B cell (primary cell): Measurements from ENCODE around the gene BNC2. TPM values are rescaled to one million over a fixed set of nuclear protein-coding genes. Genes with fewer than 3 reads are reported as not detected.

Experiments
- ATAC-seq: fragments of 200-7000 bp; cut with Tn5 transposase; one replicate; pipeline ENCODE4 v1.10.0; 2021; ENCODE audit warnings: low read depth, mild to moderate bottlenecking, moderate number of reproducible peaks, moderate library complexity
- CTCF ChIA-PET: fragments of 350-600 bp; sonication (Branson Sonifier 250); formaldehyde crosslinking; loops from one replicate; lab custom pipeline; 2021; ENCODE audit warnings: antibody characterized with exemption, inconsistent platforms; lab: Charles Lee
- POLR2A ChIA-PET: fragments of 350-600 bp; sonication (Branson Sonifier 250); formaldehyde crosslinking; loops from one replicate; lab custom pipeline; 2021; ENCODE audit warnings: antibody characterized with exemption; lab: Charles Lee
- DNase-seq: peaks from one replicate; pipeline ENCODE4 v3.0.0; 2013
- H2AFZ ChIP-seq: 2 replicates; pipeline ENCODE4 v1.6.1; 2012; ENCODE audit warnings: mild to moderate bottlenecking, low read depth, low read length; ENCODE audit not compliant: insufficient read depth, poor library complexity, severe bottlenecking
- H3K27ac ChIP-seq, 2 donors: 1 replicate in 1 of 2; 2 replicates in 1 of 2; pipeline ENCODE4 v1.5.1; 2012 to 2013; ENCODE audit warnings: low read length in 2 of 2, mild to moderate bottlenecking in 2 of 2, moderate library complexity in 1 of 2
- H3K27me3 ChIP-seq, 4 experiments: fragments of 200-600 bp in 1 of 4; sonication (generic) in 1 of 4; replicated peaks in 1 of 4; 1 replicate in 2 of 4; 2 replicates in 2 of 4; pipeline versions ENCODE4 v1.6.1 to v1.7.0; 2013 to 2016; ENCODE audit warnings: low read length in 3 of 4, mild to moderate bottlenecking in 2 of 4, mixed read lengths in 1 of 4, moderate library complexity in 1 of 4; ENCODE audit not compliant: insufficient read depth in 4 of 4, control insufficient read depth in 3 of 4; ENCODE audit errors: control extremely low read depth in 1 of 4
- H3K36me3 ChIP-seq, 2 experiments: replicated peaks in 1 of 2; 1 replicate in 1 of 2; 2 replicates in 1 of 2; pipeline versions ENCODE4 v1.6.1 to v1.7.1; 2013; ENCODE audit warnings: low read length in 1 of 2; ENCODE audit not compliant: insufficient read depth in 2 of 2, control insufficient read depth in 1 of 2; ENCODE audit errors: control extremely low read depth in 1 of 2, extremely low read depth in 1 of 2
- H3K4me1 ChIP-seq, 2 donors: fragments of 200-600 bp in 1 of 2; sonication (generic) in 1 of 2; 1 replicate in 1 of 2; 2 replicates in 1 of 2; pipeline versions ENCODE4 v1.5.1 to v1.6.1; 2013 to 2017; ENCODE audit warnings: low read length in 2 of 2; ENCODE audit not compliant: control insufficient read depth in 2 of 2, insufficient read depth in 2 of 2
- H3K4me2 ChIP-seq: replicated peaks from 2 replicates; pipeline ENCODE3; 2012; ENCODE audit warnings: mild to moderate bottlenecking, low read depth, low read length; ENCODE audit not compliant: poor library complexity, severe bottlenecking
- H3K4me3 ChIP-seq, 5 experiments: fragments of 200-600 bp in 1 of 5; sonication (generic) in 1 of 5; 1 replicate in 3 of 5; 2 replicates in 2 of 5; pipeline versions ENCODE4 v1.5.1 to v1.7.0; 2011 to 2016; ENCODE audit warnings: low read length in 4 of 5, mild to moderate bottlenecking in 4 of 5, low read depth in 2 of 5, control low read depth in 1 of 5, moderate library complexity in 1 of 5; ENCODE audit not compliant: insufficient read depth in 1 of 5; ENCODE audit errors: control extremely low read depth in 1 of 5, extremely low read depth in 1 of 5
- H3K79me2 ChIP-seq: fragments of 200-600 bp; sonication (generic); one replicate; pipeline ENCODE4 v1.6.0; 2016; ENCODE audit warnings: low read length; ENCODE audit not compliant: control insufficient read depth, insufficient read depth
- H3K9ac ChIP-seq: fragments of 200-600 bp; sonication (generic); 2 replicates; pipeline ENCODE4 v1.6.1; 2017; ENCODE audit warnings: mild to moderate bottlenecking, low read length, moderate library complexity
- H3K9me3 ChIP-seq, 3 donors: one replicate each; pipeline versions ENCODE4 v1.6.1 to v1.7.1; 2013; ENCODE audit warnings: low read length in 2 of 3; ENCODE audit not compliant: control insufficient read depth in 2 of 3, insufficient read depth in 1 of 3; ENCODE audit errors: control extremely low read depth in 1 of 3
- H4K20me1 ChIP-seq: 2 replicates; pipeline ENCODE4 v1.6.0; 2012; ENCODE audit warnings: mild to moderate bottlenecking, low read length; ENCODE audit not compliant: insufficient read depth, control insufficient read depth, poor library complexity, severe bottlenecking
- H3K27ac Mint-ChIP-seq: one replicate; pipeline ENCODE4 v1.8.0; 2021; ENCODE audit warnings: mixed read lengths
- H3K27me3 Mint-ChIP-seq: one replicate; pipeline ENCODE4 v1.8.0; 2021; ENCODE audit warnings: mixed read lengths
- H3K4me1 Mint-ChIP-seq: one replicate; pipeline ENCODE4 v1.8.0; 2021; ENCODE audit warnings: mixed read lengths
- H3K4me3 Mint-ChIP-seq: one replicate; pipeline ENCODE4 v1.8.0; 2021; ENCODE audit warnings: mixed read lengths
- H3K9me3 Mint-ChIP-seq: one replicate; pipeline ENCODE4 v1.8.0; 2022; ENCODE audit warnings: mixed read lengths; ENCODE audit not compliant: insufficient read depth
- CTCF ChIP-seq: fragments of 200-600 bp; IDR thresholded peaks from one replicate; pipeline ENCODE4 v1.8.0; 2022; ENCODE audit warnings: antibody characterized with exemption, mild to moderate bottlenecking
- EZH2 ChIP-seq: IDR thresholded peaks from 2 replicates; pipeline ENCODE4 v1.6.1; 2012; ENCODE audit warnings: borderline replicate concordance, low read depth, mild to moderate bottlenecking, moderate library complexity, low read length; ENCODE audit not compliant: insufficient read depth, poor library complexity, severe bottlenecking
- WGBS: methylation state at CpG from one replicate; pipeline ENCODE4 v1.1.5; 2013; ENCODE audit warnings: missing lambda C conversion rate; ENCODE audit not compliant: insufficient coverage; 5-methylcytosine and 5-hydroxymethylcytosine counted together
- intact Hi-C: fragments of 100-400 bp; cut with micrococcal nuclease; formaldehyde crosslinking; loops from one replicate; pipeline ENCODE4 v1.10.0; 2022
- polyA plus RNA-seq: library from polyadenylated mRNA; depleted of rRNA; stranded (reverse); fragments of >200 nt; gene quantifications from 2 replicates; pipeline ENCODE4 v1.2.3, GENCODE V29; 2012
- total RNA-seq, 2 donors: library from RNA; stranded (reverse); fragments of 120-200 nt in 1 of 2; gene quantifications; 1 replicate in 1 of 2; 2 replicates in 1 of 2; pipeline versions ENCODE4 v1.2.3 to v1.2.4, GENCODE V29; 2013 to 2022

The BNC2 gene
- total and polyA plus RNA-seq, 2 donors (not counting 1 experiment from before 2014, with no cell fraction given), result 0.01 TPM; not detected in 1

- Histone ChIP-seq H3K4me2 (no peak overlapping the region), H3K27me3 (no peaks in the 10 kb centered on the region), H3K9me3 (peaks cover 0 to 8% (median 0%) of the 10 kb centered on the region in 3 donors), H3K9ac (no peak overlapping the region), H4K20me1 (no peaks in the 10 kb centered on the region), H3K36me3 (no peaks in the 10 kb centered on the region), H3K4me1 (no peaks in the 10 kb centered on the region), H2AFZ (no peak overlapping the region), H3K79me2 (no peaks in the 10 kb centered on the region), H3K4me3 (no peak overlapping the region), H3K27ac (no peak overlapping the region)
- ATAC-seq, result no peak
- Mint-ChIP-seq H3K4me1 (no peaks in the 10 kb centered on the region), H3K27ac (no peak overlapping the region), H3K9me3 (no peaks in the 10 kb centered on the region), H3K27me3 (no peaks in the 10 kb centered on the region), H3K4me3 (no peak overlapping the region)
- WGBS, result 67% methylated on average over 4 of the region's 5 CpGs
- TF ChIP-seq EZH2 (no peak), CTCF (no peak)
- ChIA-PET CTCF (no interaction called here), POLR2A (no interaction called here)
- intact Hi-C loops, result no loop called here
- no peak for DNase-seq
These were observed 506.6 kb downstream of the BNC2 start for GRCh38 chr9:16363916-16364315.

GRCh38 chr9:16363073-16363781, 507.2 kb downstream of the BNC2 start:
- no peak overlapping the region for H3K27ac Mint-ChIP-seq
- ChIA-PET CTCF (no interaction called here), POLR2A (no interaction called here)
- no peak for ATAC-seq
- Histone ChIP-seq H3K36me3 (no peaks in the 10 kb centered on the region), H3K79me2 (no peaks in the 10 kb centered on the region), H3K27ac (no peak overlapping the region), H4K20me1 (no peaks in the 10 kb centered on the region), H3K4me1 (no peaks in the 10 kb centered on the region), H2AFZ (no peak overlapping the region), H3K9ac (no peak overlapping the region), H3K4me3 (no peak overlapping the region), H3K27me3 (no peaks in the 10 kb centered on the region), H3K9me3 (peaks cover 0 to 8% (median 0%) of the 10 kb centered on the region in 3 donors), H3K4me2 (no peak overlapping the region)
- intact Hi-C loops, result no loop called here
- TF ChIP-seq CTCF (no peak), EZH2 (no peak)
- no peaks in the 10 kb centered on the region for H3K27me3 Mint-ChIP-seq
- WGBS, result 94% methylated on average over 4 of the region's 8 CpGs
- H3K4me3 Mint-ChIP-seq, result no peak overlapping the region
- H3K9me3 Mint-ChIP-seq, result no peaks in the 10 kb centered on the region
- no peaks in the 10 kb centered on the region for H3K4me1 Mint-ChIP-seq
- DNase-seq, result no peak
